ENCODE measurements around the gene SRSF10. TPM values are rescaled to one million over a fixed set of nuclear protein-coding genes. Genes with fewer than 3 reads are reported as not detected.
A peak's percentile ranks its signal among the peaks of the same experiment; 100 is the strongest.

The SRSF10 gene
- total RNA-seq, 1 donor from 2014 or later: 93.7 TPM

DNA sequence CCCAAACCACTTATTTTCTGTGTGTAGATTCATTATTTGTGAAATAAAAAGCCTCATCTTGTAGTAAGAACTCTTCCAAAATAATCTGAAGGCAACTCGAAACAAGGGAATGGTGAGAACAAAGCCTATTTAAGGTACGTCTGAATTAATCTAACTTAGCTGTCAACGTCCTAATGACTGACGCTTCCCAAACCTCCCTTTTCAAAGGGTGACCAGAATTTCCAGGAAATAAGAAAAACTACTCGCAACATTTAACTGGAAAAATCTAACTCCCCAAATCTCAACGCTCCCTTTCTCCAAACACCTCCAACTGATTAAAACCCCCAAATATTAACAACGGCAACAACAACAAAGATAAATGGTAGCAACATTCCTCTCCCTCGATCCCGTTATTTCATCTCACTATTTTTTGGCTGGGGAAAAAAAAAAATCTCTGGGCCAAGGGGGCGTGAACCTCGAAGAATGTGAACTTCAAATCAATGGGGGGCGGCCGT is 693 bp downstream of the SRSF10 start:
- Histone ChIP-seq H3K27me3 (ENCODE audit: low read depth) (no peaks in the 10 kb centered on the region), H3K9me3 (no peaks in the 10 kb centered on the region), H3K4me1 (peaks cover 59% of the 10 kb centered on the region), H3K27ac (peak overlapping the region; percentile 98), H3K36me3 (peaks cover 24% of the 10 kb centered on the region), H3K4me3 (peak overlapping the region; percentile 96)
- TF ChIP-seq, protein P1, sequence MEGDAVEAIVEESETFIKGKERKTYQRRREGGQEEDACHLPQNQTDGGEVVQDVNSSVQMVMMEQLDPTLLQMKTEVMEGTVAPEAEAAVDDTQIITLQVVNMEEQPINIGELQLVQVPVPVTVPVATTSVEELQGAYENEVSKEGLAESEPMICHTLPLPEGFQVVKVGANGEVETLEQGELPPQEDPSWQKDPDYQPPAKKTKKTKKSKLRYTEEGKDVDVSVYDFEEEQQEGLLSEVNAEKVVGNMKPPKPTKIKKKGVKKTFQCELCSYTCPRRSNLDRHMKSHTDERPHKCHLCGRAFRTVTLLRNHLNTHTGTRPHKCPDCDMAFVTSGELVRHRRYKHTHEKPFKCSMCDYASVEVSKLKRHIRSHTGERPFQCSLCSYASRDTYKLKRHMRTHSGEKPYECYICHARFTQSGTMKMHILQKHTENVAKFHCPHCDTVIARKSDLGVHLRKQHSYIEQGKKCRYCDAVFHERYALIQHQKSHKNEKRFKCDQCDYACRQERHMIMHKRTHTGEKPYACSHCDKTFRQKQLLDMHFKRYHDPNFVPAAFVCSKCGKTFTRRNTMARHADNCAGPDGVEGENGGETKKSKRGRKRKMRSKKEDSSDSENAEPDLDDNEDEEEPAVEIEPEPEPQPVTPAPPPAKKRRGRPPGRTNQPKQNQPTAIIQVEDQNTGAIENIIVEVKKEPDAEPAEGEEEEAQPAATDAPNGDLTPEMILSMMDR (IDR thresholded peaks at IDR 0.05): no peak
- DNase-seq (no peak), ATAC-seq (no peak)
- intact Hi-C loops (cut with DNase I): no loop called here

DNA sequence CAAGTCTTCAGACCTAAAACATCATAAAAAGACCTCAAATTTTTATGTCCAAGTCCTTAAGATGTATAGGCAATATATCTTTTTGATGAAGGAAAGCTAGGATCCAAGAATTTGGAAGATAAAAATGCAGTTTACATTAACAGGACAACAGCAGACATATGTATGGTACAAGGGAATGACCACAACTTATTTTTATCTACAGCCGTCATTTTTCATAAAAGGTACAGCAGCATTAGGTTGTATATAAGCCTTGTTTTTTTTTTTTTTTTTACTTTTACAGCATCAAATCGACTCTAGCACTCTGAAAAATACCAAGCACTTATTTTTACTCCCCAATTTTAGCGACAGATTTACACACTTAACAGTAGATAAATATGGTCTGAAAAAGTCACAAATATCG is 1.3 kb downstream of the SRSF10 start:
- no peaks in the 10 kb centered on the region for H3K9me3 ChIP-seq
- H3K4me3 ChIP-seq: peak overlapping the region; percentile 96
- H3K27me3 ChIP-seq (ENCODE audit: low read depth): no peaks in the 10 kb centered on the region
- TF ChIP-seq, protein P1 (IDR thresholded peaks at IDR 0.05): no peak
- no peak for DNase-seq
- ATAC-seq: no peak
- peaks cover 60% of the 10 kb centered on the region for H3K4me1 ChIP-seq
- H3K27ac ChIP-seq: no peak overlapping the region
- H3K36me3 ChIP-seq: peaks cover 31% of the 10 kb centered on the region
- intact Hi-C loops (cut with DNase I): no loop called here

DNA sequence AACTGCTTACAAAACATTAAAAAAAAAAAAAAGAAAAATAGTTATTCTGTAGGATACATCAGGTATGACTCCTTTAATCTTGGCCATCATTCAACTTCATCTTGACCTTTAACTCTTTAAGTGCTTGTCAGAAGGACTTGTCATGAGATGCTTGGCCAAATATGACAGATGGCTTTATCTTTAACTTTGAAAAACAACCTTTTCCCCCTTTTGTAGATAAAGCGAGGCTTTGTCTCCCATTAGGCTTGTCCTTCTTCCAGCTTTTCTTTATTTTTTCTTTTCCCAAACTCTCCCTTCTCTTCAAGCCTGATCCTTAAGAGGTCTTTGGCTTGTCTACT is 2.3 kb downstream of the SRSF10 start:
- intact Hi-C loops (cut with DNase I): no loop called here
- no peak for DNase-seq
- H3K4me3 ChIP-seq: peak overlapping the region; percentile 96
- no peaks in the 10 kb centered on the region for H3K27me3 ChIP-seq (ENCODE audit: low read depth)
- peaks cover 66% of the 10 kb centered on the region for H3K4me1 ChIP-seq
- ATAC-seq: no peak
- no peaks in the 10 kb centered on the region for H3K9me3 ChIP-seq
- TF ChIP-seq, protein P1 (IDR thresholded peaks at IDR 0.05): no peak
- H3K36me3 ChIP-seq: peaks cover 38% of the 10 kb centered on the region
- H3K27ac ChIP-seq: no peak overlapping the region

DNA sequence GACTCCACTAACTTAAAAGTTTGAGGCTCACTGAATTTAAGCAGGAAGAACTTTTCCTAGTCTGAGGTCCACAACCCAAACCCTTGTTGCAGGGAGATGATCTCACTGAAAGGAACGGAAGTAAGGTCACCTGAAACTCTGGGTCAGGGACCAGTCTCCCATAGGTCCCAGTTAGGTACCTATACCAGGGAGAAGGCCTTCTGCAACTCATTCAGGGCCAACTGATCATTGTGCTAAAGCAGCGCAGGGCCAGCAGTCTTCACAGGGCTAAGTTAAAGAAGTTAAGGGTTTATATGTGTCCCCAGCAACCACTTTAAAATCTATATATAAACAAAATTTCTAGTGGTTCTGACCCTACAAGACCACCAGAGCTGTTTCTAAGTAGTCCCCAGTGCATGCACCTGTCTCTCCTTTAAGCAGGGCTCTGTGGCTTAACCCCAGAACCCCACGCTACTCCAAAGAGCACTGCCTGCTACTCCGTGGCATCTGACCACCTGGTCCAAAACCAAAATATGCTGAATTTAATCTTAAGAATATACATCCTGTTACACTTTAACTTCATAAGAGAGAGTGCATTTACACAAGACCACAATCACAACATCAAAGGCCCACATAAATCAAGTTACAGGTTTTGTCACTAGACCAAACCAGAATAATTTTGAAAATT is 2.8 kb downstream of the SRSF10 start:
- H3K4me1 ChIP-seq: peaks cover 66% of the 10 kb centered on the region
- H3K36me3 ChIP-seq: peaks cover 43% of the 10 kb centered on the region
- intact Hi-C loops (cut with DNase I): no loop called here
- H3K9me3 ChIP-seq: no peaks in the 10 kb centered on the region
- no peak for DNase-seq
- H3K4me3 ChIP-seq: peak overlapping the region; percentile 7
- no peaks in the 10 kb centered on the region for H3K27me3 ChIP-seq (ENCODE audit: low read depth)
- H3K27ac ChIP-seq: no peak overlapping the region
- TF ChIP-seq, protein P1 (IDR thresholded peaks at IDR 0.05): no peak
- ATAC-seq: no peak

DNA sequence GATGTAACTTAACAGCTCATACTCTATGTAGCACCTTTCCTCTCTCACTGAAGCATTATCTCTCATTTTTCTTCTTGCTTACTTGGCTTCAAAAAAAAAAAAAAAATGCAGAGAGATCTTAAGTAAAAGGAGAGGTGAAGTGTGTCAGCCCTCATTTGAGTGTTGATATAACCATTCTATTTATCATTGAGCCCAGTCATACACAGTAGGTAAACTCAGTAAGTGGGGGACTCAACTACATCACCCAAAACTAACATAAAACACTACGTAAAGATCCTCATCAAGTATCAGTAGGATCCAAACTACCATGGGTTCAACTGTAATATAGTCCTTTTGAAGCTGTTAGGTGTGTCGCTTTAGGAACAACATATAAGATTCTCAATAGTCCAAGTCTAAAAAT is 12.3 kb downstream of the SRSF10 start:
- DNase-seq (no peak), ATAC-seq (peak in 1 of 2 donors; percentile 71)
- H3K27me3 ChIP-seq (ENCODE audit: low read depth): no peaks in the 10 kb centered on the region
- H3K36me3 ChIP-seq: peaks cover 78% of the 10 kb centered on the region
- TF ChIP-seq, protein P1 (IDR thresholded peaks at IDR 0.05): no peak
- H3K9me3 ChIP-seq: no peaks in the 10 kb centered on the region
- peaks cover 24% of the 10 kb centered on the region for H3K4me1 ChIP-seq
- no peak overlapping the region for H3K27ac ChIP-seq
- intact Hi-C loops (cut with DNase I): no loop called here
- H3K4me3 ChIP-seq: no peak overlapping the region
